ENCODE results near the gene NUBPL.
"Not testable (repeated sequence)": the region's sequence is repeated elsewhere in the genome, so short reads cannot be mapped to it uniquely, and the experiment has no call there.

The NUBPL gene

GRCh38 chr14:31746326-31746725, 185.1 kb downstream of the NUBPL start:
- DNase-seq: no peak

GRCh38 chr14:31749275-31749674, 188.1 kb downstream of the NUBPL start:
- no peak for DNase-seq

- DNase-seq: not testable (repeated sequence)
These were observed 189.8 kb downstream of the NUBPL start for GRCh38 chr14:31751047-31751446.

GRCh38 chr14:31752867-31753661, 191.9 kb downstream of the NUBPL start:
- DNase-seq: no peak

GRCh38 chr14:31758941-31759340, 197.7 kb downstream of the NUBPL start:
- no peak for DNase-seq

- no peak for DNase-seq
These were observed 199.1 kb downstream of the NUBPL start for GRCh38 chr14:31760277-31760676.

GRCh38 chr14:31761325-31761724, 200.1 kb downstream of the NUBPL start:
- no peak for DNase-seq

GRCh38 chr14:31763041-31763440, 201.8 kb downstream of the NUBPL start:
- no peak for DNase-seq

- DNase-seq: no peak
These were observed 205.2 kb downstream of the NUBPL start for GRCh38 chr14:31766315-31766892.

GRCh38 chr14:31768355-31768754, 207.2 kb downstream of the NUBPL start:
- DNase-seq: no peak

- no peak for DNase-seq
These were observed 209.1 kb downstream of the NUBPL start for GRCh38 chr14:31770271-31770670.

GRCh38 chr14:31774567-31774966, 213.4 kb downstream of the NUBPL start:
- DNase-seq: no peak

- no peak for DNase-seq
These were observed 216.1 kb downstream of the NUBPL start for GRCh38 chr14:31777312-31777711.

GRCh38 chr14:31781578-31781977, 220.4 kb downstream of the NUBPL start:
- DNase-seq: no peak

GRCh38 chr14:31785574-31785973, 224.4 kb downstream of the NUBPL start:
- no peak for DNase-seq

- DNase-seq: no peak
These were observed 226.2 kb downstream of the NUBPL start for GRCh38 chr14:31787377-31787776.

GRCh38 chr14:31788340-31788739, 227.1 kb downstream of the NUBPL start:
- no peak for DNase-seq

- no peak for DNase-seq
These were observed 231.5 kb downstream of the NUBPL start for GRCh38 chr14:31792726-31793125.

GRCh38 chr14:31797946-31798345, 236.7 kb downstream of the NUBPL start:
- not testable (repeated sequence) for DNase-seq

GRCh38 chr14:31802838-31803237, 241.6 kb downstream of the NUBPL start:
- no peak for DNase-seq

GRCh38 chr14:31806249-31806648, 245.0 kb downstream of the NUBPL start:
- DNase-seq: no peak

- not testable (repeated sequence) for DNase-seq
These were observed 250.8 kb downstream of the NUBPL start for GRCh38 chr14:31811693-31812628.

GRCh38 chr14:31813724-31814490, 252.7 kb downstream of the NUBPL start:
- not testable (repeated sequence) for DNase-seq

All from NCI-H2029 (cell line).